Psoas muscle (tissue), 8 donors: ENCODE results near the gene C1QL1. TPM values are rescaled to one million over a fixed set of nuclear protein-coding genes. Genes with fewer than 3 reads are reported as not detected.

Source experiments
- ATAC-seq, 4 donors: fragments of 200-7000 bp; cut with Tn5 transposase; one replicate each; pipeline ENCODE4 v1.9.1; 2020; ENCODE audit warnings: moderate library complexity in 3 of 4, mild to moderate bottlenecking in 2 of 4
- DNase-seq, 2 donors: peaks; one replicate each; pipeline ENCODE4 v3.0.0-alpha.2; 2020
- H3K27ac ChIP-seq: fragments of 200-600 bp; one replicate; pipeline ENCODE4 v1.8.0; 2022
- H3K27me3 ChIP-seq, 3 donors: fragments of 200-600 bp in 1 of 3; one replicate each; pipeline versions ENCODE4 v1.6.1 to v1.8.0; 2013 to 2022; ENCODE audit warnings: low read length in 2 of 3, mild to moderate bottlenecking in 2 of 3, moderate library complexity in 1 of 3; ENCODE audit not compliant: insufficient read depth in 3 of 3
- H3K36me3 ChIP-seq, 2 donors: fragments of 200-600 bp in 1 of 2; one replicate each; pipeline versions ENCODE4 v1.6.1 to v1.8.0; 2013 to 2022; ENCODE audit warnings: low read depth in 1 of 2, mild to moderate bottlenecking in 1 of 2, moderate library complexity in 1 of 2; ENCODE audit not compliant: insufficient read depth in 1 of 2
- H3K4me1 ChIP-seq: fragments of 200-600 bp; one replicate; pipeline ENCODE4 v1.8.0; 2022
- H3K4me3 ChIP-seq: fragments of 200-600 bp; one replicate; pipeline ENCODE4 v1.8.0; 2022; ENCODE audit warnings: mild to moderate bottlenecking
- H3K9me3 ChIP-seq: fragments of 200-600 bp; one replicate; pipeline ENCODE4 v1.8.0; 2022
- WGBS, 3 donors: extraction: QIAGEN DNeasy Blood & Tissue Kit; methylation state at CpG; one replicate each; pipeline versions ENCODE4 v1.1.6 to v1.1.7; 2013; 5-methylcytosine and 5-hydroxymethylcytosine counted together
- intact Hi-C, 2 donors: fragments of 100-400 bp; cut with DNase I; formaldehyde crosslinking; loops; one replicate each; pipeline versions ENCODE4 v1.11.0 to v1.14.2; 2022
- polyA plus RNA-seq, 3 donors: library from polyadenylated mRNA; stranded (reverse); fragments of 200-250 nt; gene quantifications; one replicate each; pipeline ENCODE4 v1.2.3, GENCODE V29; 2013
- total RNA-seq, 4 donors: library from RNA; stranded (reverse); fragmentation: NEBNext Ultra II Directional in 2 of 4; extraction: Animal tissue kit (Norgen Biotek cat#: 25700) in 2 of 4; gene quantifications; one replicate each; pipeline versions ENCODE4 v1.2.1 to v1.2.4, GENCODE V29; 2021 to 2023
- TF ChIP-seq, protein P1 (sequence below): fragments of 200-600 bp; IDR thresholded peaks from one replicate; pipeline ENCODE4 v1.8.0; 2022; ENCODE audit warnings: antibody characterized with exemption
- donor health status: healthy with polysubstance abuse.
- donor health status: DM: no; HTN: no; CAD: no; lungs with moderate emphysema.
- donor health status: Bipolar disorder and iron deficiency.
- donor health status: healthy.
- donor health status: DM: yes; HTN: yes; CAD: no.
- donor health status: DM: no; HTN: no; CAD: no.
- donor health status: DM: no; HTN: no; CAD: no.
- donor health status: DM: yes; HTN: yes; CAD: no.

Gene C1QL1
- total and polyA plus RNA-seq, 7 donors, result 0.05 TPM; not detected in 6

DNA sequence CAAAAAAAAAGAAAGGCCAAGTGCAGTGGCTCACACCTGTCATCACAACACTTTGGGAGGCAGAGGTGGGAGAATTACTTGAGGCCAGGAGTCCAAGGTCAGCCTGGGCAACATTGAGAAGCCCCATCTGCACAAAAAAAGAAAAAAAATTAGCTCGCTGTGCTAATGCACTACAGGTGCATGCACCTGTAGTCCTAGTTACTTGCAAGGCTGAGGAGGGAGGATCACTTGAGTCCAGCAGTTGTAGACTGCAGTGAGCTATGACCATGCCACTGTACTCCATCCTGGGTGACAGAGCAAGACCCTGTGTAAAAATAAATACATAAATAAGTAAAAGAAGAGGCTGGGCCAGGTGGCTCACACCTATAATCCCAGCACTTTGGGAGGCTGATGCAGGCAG is 43.7 kb upstream of the C1QL1 start:
- Histone ChIP-seq H3K4me3 (no peak overlapping the region), H3K9me3 (no peaks in the 10 kb centered on the region), H3K36me3 (no peaks in the 10 kb centered on the region), H3K27ac (no peak overlapping the region), H3K4me1 (no peaks in the 10 kb centered on the region), H3K27me3 (no peaks in the 10 kb centered on the region)
- DNase-seq (no peak), ATAC-seq (no peak)
- TF ChIP-seq, protein P1, sequence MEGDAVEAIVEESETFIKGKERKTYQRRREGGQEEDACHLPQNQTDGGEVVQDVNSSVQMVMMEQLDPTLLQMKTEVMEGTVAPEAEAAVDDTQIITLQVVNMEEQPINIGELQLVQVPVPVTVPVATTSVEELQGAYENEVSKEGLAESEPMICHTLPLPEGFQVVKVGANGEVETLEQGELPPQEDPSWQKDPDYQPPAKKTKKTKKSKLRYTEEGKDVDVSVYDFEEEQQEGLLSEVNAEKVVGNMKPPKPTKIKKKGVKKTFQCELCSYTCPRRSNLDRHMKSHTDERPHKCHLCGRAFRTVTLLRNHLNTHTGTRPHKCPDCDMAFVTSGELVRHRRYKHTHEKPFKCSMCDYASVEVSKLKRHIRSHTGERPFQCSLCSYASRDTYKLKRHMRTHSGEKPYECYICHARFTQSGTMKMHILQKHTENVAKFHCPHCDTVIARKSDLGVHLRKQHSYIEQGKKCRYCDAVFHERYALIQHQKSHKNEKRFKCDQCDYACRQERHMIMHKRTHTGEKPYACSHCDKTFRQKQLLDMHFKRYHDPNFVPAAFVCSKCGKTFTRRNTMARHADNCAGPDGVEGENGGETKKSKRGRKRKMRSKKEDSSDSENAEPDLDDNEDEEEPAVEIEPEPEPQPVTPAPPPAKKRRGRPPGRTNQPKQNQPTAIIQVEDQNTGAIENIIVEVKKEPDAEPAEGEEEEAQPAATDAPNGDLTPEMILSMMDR, result no peak
- intact Hi-C loops, result no loop called here
- WGBS, 3 donors, result 86 to 96% (median 95%) methylated on average over 1 of the region's 1 CpG

DNA sequence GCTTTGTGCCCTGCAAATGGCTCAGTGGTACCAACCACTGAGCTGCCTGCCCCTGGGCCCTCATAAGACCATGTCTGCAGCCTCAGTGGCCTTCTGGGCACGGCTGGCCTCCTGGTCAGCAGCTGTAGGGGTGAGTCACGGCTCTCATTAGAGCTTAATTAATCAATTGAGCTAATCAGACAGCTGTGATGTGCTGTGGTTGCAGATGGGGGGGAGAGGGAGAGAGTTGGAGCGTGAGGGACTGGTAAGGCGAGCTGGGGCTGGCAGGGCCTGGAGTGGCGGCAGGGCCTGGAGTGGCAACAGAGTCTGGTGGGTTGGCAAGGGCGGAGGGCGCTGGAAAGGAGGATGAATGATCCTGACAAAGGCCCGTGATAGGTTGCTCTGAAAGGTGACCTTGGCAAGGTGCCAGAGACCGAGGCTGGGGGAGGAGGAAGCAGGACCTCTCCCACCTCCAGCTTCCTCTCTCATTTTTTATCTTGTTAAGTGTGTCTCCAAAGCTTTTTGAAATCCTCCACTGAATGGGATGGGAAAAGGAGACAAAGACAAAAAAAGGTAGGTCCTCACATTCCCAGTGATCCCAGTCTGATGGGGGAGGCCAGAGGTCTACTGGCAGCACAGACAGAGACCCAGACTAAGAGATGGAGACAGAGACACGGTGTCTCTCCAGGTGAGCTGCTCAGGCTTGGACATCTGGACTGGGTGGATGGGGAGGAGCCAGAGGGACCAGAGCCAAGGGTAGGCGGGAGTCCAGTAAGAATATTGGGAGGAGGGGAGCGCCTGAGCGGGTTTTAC is 41.8 kb upstream of the C1QL1 start:
- intact Hi-C loops, result no loop called here
- ATAC-seq (no peak), DNase-seq (no peak)
- TF ChIP-seq, protein P1, result no peak
- Histone ChIP-seq H3K27me3 (no peaks in the 10 kb centered on the region), H3K9me3 (no peaks in the 10 kb centered on the region), H3K27ac (no peak overlapping the region), H3K4me3 (no peak overlapping the region), H3K36me3 (no peaks in the 10 kb centered on the region), H3K4me1 (no peaks in the 10 kb centered on the region)
- WGBS, 3 donors, result 66 to 72% (median 68%) methylated on average over 13 of the region's 13 CpGs

DNA sequence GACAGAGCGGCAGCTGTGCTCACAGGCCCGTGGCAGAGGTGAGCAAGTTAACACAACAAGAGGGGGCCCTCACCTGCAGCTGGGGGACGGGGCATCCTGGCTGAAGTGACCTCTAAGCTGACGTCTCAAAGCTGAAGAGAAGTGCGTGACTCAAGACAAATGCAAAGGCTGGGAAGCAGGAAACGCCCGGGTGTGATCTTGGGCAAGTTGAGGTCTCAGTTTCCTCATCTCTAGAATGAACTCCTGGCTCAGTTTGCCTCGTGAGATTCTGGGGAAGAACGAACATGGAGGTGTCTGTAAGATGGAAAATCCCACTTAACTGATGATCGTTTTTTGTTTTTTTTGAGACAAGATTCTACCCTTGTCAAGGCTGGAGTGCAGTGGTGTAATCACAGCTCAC is 40.1 kb upstream of the C1QL1 start:
- no peak overlapping the region for H3K4me3 ChIP-seq
- no peak for DNase-seq
- 81 to 86% (median 82%) methylated on average over 10 of the region's 10 CpGs for WGBS, 3 donors
- no peaks in the 10 kb centered on the region for H3K4me1 ChIP-seq
- no peak for ATAC-seq
- H3K27ac ChIP-seq, result no peak overlapping the region
- intact Hi-C loops, result no loop called here
- H3K27me3 ChIP-seq, result peaks cover 0 to 2% (median 0%) of the 10 kb centered on the region in 3 donors
- H3K9me3 ChIP-seq, result no peaks in the 10 kb centered on the region
- no peaks in the 10 kb centered on the region for H3K36me3 ChIP-seq
- TF ChIP-seq, protein P1, result no peak

DNA sequence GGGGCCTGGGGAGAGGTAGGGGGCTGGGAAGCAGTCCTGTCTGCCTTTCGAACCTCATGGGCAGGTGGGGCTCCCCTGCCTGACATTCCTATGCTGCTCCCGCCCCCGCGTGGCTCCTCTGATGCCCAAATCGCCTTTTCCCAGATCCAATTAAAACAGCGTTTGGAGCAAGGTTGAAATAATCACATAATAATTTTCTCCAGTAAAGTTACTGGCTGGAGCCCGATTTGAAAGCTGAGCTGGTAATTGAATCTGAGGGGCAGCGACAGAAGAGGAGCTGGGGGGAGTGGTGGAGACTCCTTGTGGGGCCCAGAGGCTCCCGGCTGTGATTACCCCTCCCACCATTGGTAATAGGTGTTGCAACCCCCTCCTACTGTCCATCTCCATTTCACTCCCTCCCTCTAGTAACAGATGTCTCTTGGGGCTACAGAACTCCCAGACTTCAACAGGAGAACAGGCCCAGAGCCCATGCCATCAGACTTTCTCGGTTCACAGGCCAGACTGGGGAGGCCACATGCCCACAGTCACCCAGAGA is 38.9 kb upstream of the C1QL1 start:
- no peaks in the 10 kb centered on the region for H3K36me3 ChIP-seq
- peaks cover 0 to 2% (median 0%) of the 10 kb centered on the region in 3 donors for H3K27me3 ChIP-seq
- 23 to 35% (median 27%) methylated on average over 10 of the region's 10 CpGs for WGBS, 3 donors
- intact Hi-C loops, result no loop called here
- H3K9me3 ChIP-seq, result no peaks in the 10 kb centered on the region
- H3K4me3 ChIP-seq, result no peak overlapping the region
- DNase-seq (no peak), ATAC-seq (no peak)
- no peaks in the 10 kb centered on the region for H3K4me1 ChIP-seq
- TF ChIP-seq, protein P1, result no peak
- H3K27ac ChIP-seq, result no peak overlapping the region
